HPDE6-E6E7 (cell line): Measurements from ENCODE around the gene OR14A16.
A peak's percentile ranks its signal among the peaks of the same experiment; 100 is the strongest.

Source experiments
- DNase-seq: peaks from one replicate; pipeline ENCODE4 v3.0.0; 2011; ENCODE audit warnings: missing footprints; ENCODE audit errors: extremely low spot score

OR14A16 gene

GRCh38 chr1:247824023-247824422, at the start of gene OR14A16:
TSS of gene OR14A16 (minus strand) at chr1:247824119. CDS start at chr1:247815729, 8,390 bp downstream.
- DNase-seq: no peak

- no peak for DNase-seq
These were observed 41.5 kb upstream of the OR14A16 start for GRCh38 chr1:247865416-247865815.

- no peak for DNase-seq
These were observed 40.7 kb upstream of the OR14A16 start for GRCh38 chr1:247864644-247865043.

GRCh38 chr1:247862756-247863155, 38.8 kb upstream of the OR14A16 start:
- no peak for DNase-seq

- no peak for DNase-seq
These were observed 34.2 kb upstream of the OR14A16 start for GRCh38 chr1:247857985-247858619.

- DNase-seq: peak; percentile 33
These were observed 33.4 kb upstream of the OR14A16 start, which contains the start of gene TRIM58 for GRCh38 chr1:247857069-247857984. TSS of gene TRIM58 (plus strand) at chr1:247857187. CDS start at chr1:247857247, 60 bp downstream.

- DNase-seq: no peak
These were observed 32.0 kb upstream of the OR14A16 start for GRCh38 chr1:247855911-247856310.

GRCh38 chr1:247854899-247855545, 31.1 kb upstream of the OR14A16 start:
- no peak for DNase-seq

GRCh38 chr1:247849616-247850015, 25.7 kb upstream of the OR14A16 start:
- no peak for DNase-seq

GRCh38 chr1:247848346-247848745, 24.4 kb upstream of the OR14A16 start:
- no peak for DNase-seq

GRCh38 chr1:247845693-247846017, 21.7 kb upstream of the OR14A16 start:
- no peak for DNase-seq

GRCh38 chr1:247845011-247845692, 21.2 kb upstream of the OR14A16 start:
- no peak for DNase-seq

- no peak for DNase-seq
These were observed 19.5 kb upstream of the OR14A16 start for GRCh38 chr1:247843411-247843810.

GRCh38 chr1:247841796-247842195, 17.9 kb upstream of the OR14A16 start, which contains the start of gene OR11L1:
TSS of gene OR11L1 (minus strand) at chr1:247841896. CDS start at chr1:247841896, 0 bp downstream.
- no peak for DNase-seq

- DNase-seq: no peak
These were observed 16.9 kb upstream of the OR14A16 start for GRCh38 chr1:247840818-247841217.

- no peak for DNase-seq
These were observed 9.7 kb upstream of the OR14A16 start for GRCh38 chr1:247833601-247834000.

- no peak for DNase-seq
These were observed 5.7 kb upstream of the OR14A16 start for GRCh38 chr1:247829656-247830055.

GRCh38 chr1:247825362-247825761, 1.4 kb upstream of the OR14A16 start:
- DNase-seq: no peak

- no peak for DNase-seq
These were observed 1.9 kb downstream of the OR14A16 start for GRCh38 chr1:247822060-247822459.

GRCh38 chr1:247812637-247813036, 11.3 kb downstream of the OR14A16 start:
- no peak for DNase-seq

- no peak for DNase-seq
These were observed 26.4 kb downstream of the OR14A16 start for GRCh38 chr1:247797518-247797917.

GRCh38 chr1:247769603-247770002, 54.3 kb downstream of the OR14A16 start:
- DNase-seq: no peak
